Measurements from ENCODE around the gene RIPOR1.

DNA sequence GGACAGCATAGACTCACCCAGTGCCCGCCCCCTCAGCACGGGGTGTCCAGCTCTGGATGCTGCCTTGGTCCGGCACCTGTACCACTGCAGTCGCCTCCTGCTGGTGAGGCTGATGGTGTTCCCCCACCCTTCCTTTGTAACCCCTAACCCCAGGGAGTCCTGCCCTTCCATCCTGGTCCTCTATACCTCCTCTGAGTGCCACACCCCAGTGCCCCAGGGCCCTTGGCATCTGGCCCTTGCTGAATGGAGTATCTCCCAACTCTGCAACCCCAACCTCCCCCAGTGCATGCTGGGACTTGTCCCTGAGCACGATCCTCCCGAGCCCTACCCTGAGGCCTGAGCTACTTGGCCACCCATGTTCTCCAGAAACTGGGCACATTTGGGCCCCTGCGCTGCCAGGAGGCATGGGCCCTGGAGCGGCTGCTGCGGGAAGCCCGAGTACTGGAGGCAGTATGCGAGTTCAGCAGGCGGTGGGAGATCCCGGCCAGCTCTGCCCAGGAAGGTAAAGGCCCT lies 15.8 kb downstream of the RIPOR1 start:
- TF ChIP-seq, protein P1, sequence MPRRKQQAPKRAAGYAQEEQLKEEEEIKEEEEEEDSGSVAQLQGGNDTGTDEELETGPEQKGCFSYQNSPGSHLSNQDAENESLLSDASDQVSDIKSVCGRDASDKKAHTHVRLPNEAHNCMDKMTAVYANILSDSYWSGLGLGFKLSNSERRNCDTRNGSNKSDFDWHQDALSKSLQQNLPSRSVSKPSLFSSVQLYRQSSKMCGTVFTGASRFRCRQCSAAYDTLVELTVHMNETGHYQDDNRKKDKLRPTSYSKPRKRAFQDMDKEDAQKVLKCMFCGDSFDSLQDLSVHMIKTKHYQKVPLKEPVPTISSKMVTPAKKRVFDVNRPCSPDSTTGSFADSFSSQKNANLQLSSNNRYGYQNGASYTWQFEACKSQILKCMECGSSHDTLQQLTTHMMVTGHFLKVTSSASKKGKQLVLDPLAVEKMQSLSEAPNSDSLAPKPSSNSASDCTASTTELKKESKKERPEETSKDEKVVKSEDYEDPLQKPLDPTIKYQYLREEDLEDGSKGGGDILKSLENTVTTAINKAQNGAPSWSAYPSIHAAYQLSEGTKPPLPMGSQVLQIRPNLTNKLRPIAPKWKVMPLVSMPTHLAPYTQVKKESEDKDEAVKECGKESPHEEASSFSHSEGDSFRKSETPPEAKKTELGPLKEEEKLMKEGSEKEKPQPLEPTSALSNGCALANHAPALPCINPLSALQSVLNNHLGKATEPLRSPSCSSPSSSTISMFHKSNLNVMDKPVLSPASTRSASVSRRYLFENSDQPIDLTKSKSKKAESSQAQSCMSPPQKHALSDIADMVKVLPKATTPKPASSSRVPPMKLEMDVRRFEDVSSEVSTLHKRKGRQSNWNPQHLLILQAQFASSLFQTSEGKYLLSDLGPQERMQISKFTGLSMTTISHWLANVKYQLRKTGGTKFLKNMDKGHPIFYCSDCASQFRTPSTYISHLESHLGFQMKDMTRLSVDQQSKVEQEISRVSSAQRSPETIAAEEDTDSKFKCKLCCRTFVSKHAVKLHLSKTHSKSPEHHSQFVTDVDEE (CRISPR knock-in tag; IDR thresholded peaks at IDR 0.05), result no peak
- TF ChIP-seq POU6F1 (CRISPR knock-in tag; IDR thresholded peaks at IDR 0.05; ENCODE audit: borderline replicate concordance, low read depth) (no peak), ARNTL (CRISPR knock-in tag; IDR thresholded peaks at IDR 0.05; ENCODE audit: borderline replicate concordance, low read depth) (no peak), CSRNP3 (CRISPR knock-in tag; IDR thresholded peaks at IDR 0.05) (no peak), ZNF565 (CRISPR knock-in tag; conservative IDR thresholded peaks at IDR 0.05; ENCODE audit: low read depth) (no peak), ZNF70 (CRISPR knock-in tag; IDR thresholded peaks at IDR 0.05) (no peak), ISL1 (CRISPR knock-in tag; IDR thresholded peaks at IDR 0.05) (no peak), RARB (CRISPR knock-in tag; IDR thresholded peaks at IDR 0.05) (no peak), TCF4 (CRISPR knock-in tag; IDR thresholded peaks at IDR 0.05; ENCODE audit: borderline replicate concordance) (no peak), BACH2 (CRISPR knock-in tag; IDR thresholded peaks at IDR 0.05; ENCODE audit: borderline replicate concordance) (no peak), TOX (CRISPR knock-in tag; IDR thresholded peaks at IDR 0.05; ENCODE audit: borderline replicate concordance) (no peak)
- TF ChIP-seq, protein P2, sequence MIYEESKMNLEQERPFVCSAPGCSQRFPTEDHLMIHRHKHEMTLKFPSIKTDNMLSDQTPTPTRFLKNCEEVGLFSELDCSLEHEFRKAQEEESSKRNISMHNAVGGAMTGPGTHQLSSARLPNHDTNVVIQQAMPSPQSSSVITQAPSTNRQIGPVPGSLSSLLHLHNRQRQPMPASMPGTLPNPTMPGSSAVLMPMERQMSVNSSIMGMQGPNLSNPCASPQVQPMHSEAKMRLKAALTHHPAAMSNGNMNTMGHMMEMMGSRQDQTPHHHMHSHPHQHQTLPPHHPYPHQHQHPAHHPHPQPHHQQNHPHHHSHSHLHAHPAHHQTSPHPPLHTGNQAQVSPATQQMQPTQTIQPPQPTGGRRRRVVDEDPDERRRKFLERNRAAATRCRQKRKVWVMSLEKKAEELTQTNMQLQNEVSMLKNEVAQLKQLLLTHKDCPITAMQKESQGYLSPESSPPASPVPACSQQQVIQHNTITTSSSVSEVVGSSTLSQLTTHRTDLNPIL (CRISPR knock-in tag; IDR thresholded peaks at IDR 0.05; ENCODE audit: low read depth), result no peak
- TF ChIP-seq, protein P3, sequence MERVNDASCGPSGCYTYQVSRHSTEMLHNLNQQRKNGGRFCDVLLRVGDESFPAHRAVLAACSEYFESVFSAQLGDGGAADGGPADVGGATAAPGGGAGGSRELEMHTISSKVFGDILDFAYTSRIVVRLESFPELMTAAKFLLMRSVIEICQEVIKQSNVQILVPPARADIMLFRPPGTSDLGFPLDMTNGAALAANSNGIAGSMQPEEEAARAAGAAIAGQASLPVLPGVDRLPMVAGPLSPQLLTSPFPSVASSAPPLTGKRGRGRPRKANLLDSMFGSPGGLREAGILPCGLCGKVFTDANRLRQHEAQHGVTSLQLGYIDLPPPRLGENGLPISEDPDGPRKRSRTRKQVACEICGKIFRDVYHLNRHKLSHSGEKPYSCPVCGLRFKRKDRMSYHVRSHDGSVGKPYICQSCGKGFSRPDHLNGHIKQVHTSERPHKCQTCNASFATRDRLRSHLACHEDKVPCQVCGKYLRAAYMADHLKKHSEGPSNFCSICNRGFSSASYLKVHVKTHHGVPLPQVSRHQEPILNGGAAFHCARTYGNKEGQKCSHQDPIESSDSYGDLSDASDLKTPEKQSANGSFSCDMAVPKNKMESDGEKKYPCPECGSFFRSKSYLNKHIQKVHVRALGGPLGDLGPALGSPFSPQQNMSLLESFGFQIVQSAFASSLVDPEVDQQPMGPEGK (CRISPR knock-in tag; IDR thresholded peaks at IDR 0.05; ENCODE audit: borderline replicate concordance), result no peak

All from SK-N-SH treated with all-trans-retinoic acid at 6 μM for 48 hours (cell line).